ENCODE results near the gene TRAM2.

DNA sequence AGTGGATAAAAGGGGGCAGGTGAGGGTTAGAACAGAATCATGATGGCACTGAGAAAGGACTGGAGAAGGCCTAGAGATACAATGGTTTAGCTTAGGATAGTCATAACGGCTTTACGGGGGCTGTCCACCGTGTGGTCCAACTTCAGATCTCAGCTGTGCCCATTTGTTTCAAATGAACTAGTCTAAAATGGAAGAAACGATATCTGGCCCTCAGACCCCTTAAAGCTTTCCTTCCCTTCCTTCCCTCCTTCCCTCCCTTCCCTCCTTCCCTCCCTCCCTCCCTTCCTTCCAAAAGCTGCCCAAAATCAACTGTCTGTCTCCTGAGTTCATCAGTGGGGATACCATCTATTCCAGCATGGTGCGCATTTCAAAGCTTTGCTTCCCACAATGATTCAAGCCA lies 27.9 kb downstream of the TRAM2 start:
- TF ChIP-seq, protein P1, sequence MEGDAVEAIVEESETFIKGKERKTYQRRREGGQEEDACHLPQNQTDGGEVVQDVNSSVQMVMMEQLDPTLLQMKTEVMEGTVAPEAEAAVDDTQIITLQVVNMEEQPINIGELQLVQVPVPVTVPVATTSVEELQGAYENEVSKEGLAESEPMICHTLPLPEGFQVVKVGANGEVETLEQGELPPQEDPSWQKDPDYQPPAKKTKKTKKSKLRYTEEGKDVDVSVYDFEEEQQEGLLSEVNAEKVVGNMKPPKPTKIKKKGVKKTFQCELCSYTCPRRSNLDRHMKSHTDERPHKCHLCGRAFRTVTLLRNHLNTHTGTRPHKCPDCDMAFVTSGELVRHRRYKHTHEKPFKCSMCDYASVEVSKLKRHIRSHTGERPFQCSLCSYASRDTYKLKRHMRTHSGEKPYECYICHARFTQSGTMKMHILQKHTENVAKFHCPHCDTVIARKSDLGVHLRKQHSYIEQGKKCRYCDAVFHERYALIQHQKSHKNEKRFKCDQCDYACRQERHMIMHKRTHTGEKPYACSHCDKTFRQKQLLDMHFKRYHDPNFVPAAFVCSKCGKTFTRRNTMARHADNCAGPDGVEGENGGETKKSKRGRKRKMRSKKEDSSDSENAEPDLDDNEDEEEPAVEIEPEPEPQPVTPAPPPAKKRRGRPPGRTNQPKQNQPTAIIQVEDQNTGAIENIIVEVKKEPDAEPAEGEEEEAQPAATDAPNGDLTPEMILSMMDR (IDR thresholded peaks at IDR 0.05) = no peak
- no peak for TF ChIP-seq POLR2A (IDR thresholded peaks at IDR 0.05)
- TF ChIP-seq POLR2AphosphoS5 (IDR thresholded peaks at IDR 0.05) = no peak

Measured in suprapubic skin (tissue), 4 donors.